Measurements from ENCODE around the gene CEP57.

Gene CEP57

GRCh38 chr11:95778699-95779098 lies 11.6 kb upstream of the CEP57 start:
- H3K27ac ChIP-seq (ENCODE audit: poor library complexity, severe bottlenecking) = no peak overlapping the region
- no peak overlapping the region for H3K4me3 ChIP-seq (ENCODE audit: severe bottlenecking)
- TF ChIP-seq CTCF (IDR thresholded peaks at IDR 0.05; ENCODE audit: poor library complexity, severe bottlenecking) = no peak
- H3K4me1 ChIP-seq (ENCODE audit: insufficient read depth, poor library complexity, severe bottlenecking) = no peaks in the 10 kb centered on the region
- H3K27me3 ChIP-seq (ENCODE audit: insufficient read depth, poor library complexity, severe bottlenecking) = no peaks in the 10 kb centered on the region
- ATAC-seq (ENCODE audit: low read depth) = no peak
- no peak for DNase-seq (ENCODE audit: low spot score)
- H3K9me3 ChIP-seq (ENCODE audit: severe bottlenecking) = no peaks in the 10 kb centered on the region
- peaks cover 99% of the 10 kb centered on the region for H3K36me3 ChIP-seq (ENCODE audit: low read depth)

- Histone ChIP-seq H3K9me3 (ENCODE audit: severe bottlenecking) (no peaks in the 10 kb centered on the region), H3K4me3 (ENCODE audit: severe bottlenecking) (no peak overlapping the region), H3K27me3 (ENCODE audit: insufficient read depth, poor library complexity, severe bottlenecking) (no peaks in the 10 kb centered on the region), H3K36me3 (ENCODE audit: low read depth) (peaks cover 100% of the 10 kb centered on the region), H3K27ac (ENCODE audit: poor library complexity, severe bottlenecking) (no peak overlapping the region), H3K4me1 (ENCODE audit: insufficient read depth, poor library complexity, severe bottlenecking) (no peaks in the 10 kb centered on the region)
- ATAC-seq (ENCODE audit: low read depth) (no peak), DNase-seq (ENCODE audit: low spot score) (no peak)
- no peak for TF ChIP-seq CTCF (IDR thresholded peaks at IDR 0.05; ENCODE audit: poor library complexity, severe bottlenecking)
Observed at GRCh38 chr11:95780544-95780943, 9.8 kb upstream of the CEP57 start.

- no peaks in the 10 kb centered on the region for H3K9me3 ChIP-seq (ENCODE audit: severe bottlenecking)
- no peak for ATAC-seq (ENCODE audit: low read depth)
Observed at GRCh38 chr11:95788921-95789505, 1.3 kb upstream of the CEP57 start.

GRCh38 chr11:95789506-95790122 lies 684 bp upstream of the CEP57 start, which contains the start of gene FAM76B:
FAM76B (minus strand) TSS chr11:95789782; CDS start chr11:95789478, 304 bp downstream.
- TF ChIP-seq CTCF (IDR thresholded peaks at IDR 0.05; ENCODE audit: poor library complexity, severe bottlenecking) = no peak
- peaks cover 7% of the 10 kb centered on the region for H3K4me1 ChIP-seq (ENCODE audit: insufficient read depth, poor library complexity, severe bottlenecking)
- H3K27me3 ChIP-seq (ENCODE audit: insufficient read depth, poor library complexity, severe bottlenecking) = no peaks in the 10 kb centered on the region
- H3K36me3 ChIP-seq (ENCODE audit: low read depth) = peaks cover 49% of the 10 kb centered on the region
- peak within 1 kb of the TSS; percentile 74 for H3K27ac ChIP-seq (ENCODE audit: poor library complexity, severe bottlenecking)
- peak; percentile 75 for ATAC-seq (ENCODE audit: low read depth)
- peak within 1 kb of the TSS; percentile 95 for H3K4me3 ChIP-seq (ENCODE audit: severe bottlenecking)
- H3K9me3 ChIP-seq (ENCODE audit: severe bottlenecking) = no peaks in the 10 kb centered on the region
- peak; percentile 94 for DNase-seq (ENCODE audit: low spot score)

More at GRCh38 chr11:95788921-95789505, 1.3 kb upstream of the CEP57 start:
- DNase-seq (ENCODE audit: low spot score) = peak; percentile 42
- Histone ChIP-seq H3K27me3 (ENCODE audit: insufficient read depth, poor library complexity, severe bottlenecking) (no peaks in the 10 kb centered on the region), H3K27ac (ENCODE audit: poor library complexity, severe bottlenecking) (peak overlapping the region; percentile 74), H3K36me3 (ENCODE audit: low read depth) (peaks cover 55% of the 10 kb centered on the region), H3K4me3 (ENCODE audit: severe bottlenecking) (peak overlapping the region; percentile 95), H3K4me1 (ENCODE audit: insufficient read depth, poor library complexity, severe bottlenecking) (peaks cover 7% of the 10 kb centered on the region)
- no peak for TF ChIP-seq CTCF (IDR thresholded peaks at IDR 0.05; ENCODE audit: poor library complexity, severe bottlenecking)
